ENCODE measurements around the gene HERC2. TPM values are rescaled to one million over a fixed set of nuclear protein-coding genes. Genes with fewer than 3 reads are reported as not detected.

The HERC2 gene
- total RNA-seq, 2 experiments from 2014 or later, result 36.0 to 36.5 TPM

DNA sequence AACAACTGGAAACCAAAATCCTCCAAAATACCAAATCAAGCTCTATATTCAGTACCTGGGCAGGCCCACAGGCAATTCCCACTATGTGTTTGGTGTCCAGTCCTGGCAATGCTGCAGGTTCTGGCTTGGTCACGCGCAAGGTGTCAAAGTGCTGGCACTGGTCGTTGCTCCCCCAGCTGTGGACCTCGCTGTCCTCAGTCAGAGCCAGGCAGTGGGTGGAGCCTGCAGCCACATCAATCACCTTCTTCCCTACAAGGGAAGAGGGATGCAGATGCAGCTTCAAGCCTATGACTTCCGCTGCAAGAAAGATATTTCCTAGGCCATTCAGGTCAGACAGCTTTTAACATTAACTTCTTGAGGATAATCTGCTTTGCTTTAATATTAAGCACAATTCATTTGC lies 61.3 kb downstream of the HERC2 start:
- H3K27me3 ChIP-seq (ENCODE audit: control insufficient read depth in 1 of 2, insufficient read depth in 2 of 2, low read length in 2 of 2), result no peaks in the 10 kb centered on the region
- DNase-seq, result no peak
- no peaks in the 10 kb centered on the region for H3K9me3 Mint-ChIP-seq
- TF ChIP-seq, protein P1, sequence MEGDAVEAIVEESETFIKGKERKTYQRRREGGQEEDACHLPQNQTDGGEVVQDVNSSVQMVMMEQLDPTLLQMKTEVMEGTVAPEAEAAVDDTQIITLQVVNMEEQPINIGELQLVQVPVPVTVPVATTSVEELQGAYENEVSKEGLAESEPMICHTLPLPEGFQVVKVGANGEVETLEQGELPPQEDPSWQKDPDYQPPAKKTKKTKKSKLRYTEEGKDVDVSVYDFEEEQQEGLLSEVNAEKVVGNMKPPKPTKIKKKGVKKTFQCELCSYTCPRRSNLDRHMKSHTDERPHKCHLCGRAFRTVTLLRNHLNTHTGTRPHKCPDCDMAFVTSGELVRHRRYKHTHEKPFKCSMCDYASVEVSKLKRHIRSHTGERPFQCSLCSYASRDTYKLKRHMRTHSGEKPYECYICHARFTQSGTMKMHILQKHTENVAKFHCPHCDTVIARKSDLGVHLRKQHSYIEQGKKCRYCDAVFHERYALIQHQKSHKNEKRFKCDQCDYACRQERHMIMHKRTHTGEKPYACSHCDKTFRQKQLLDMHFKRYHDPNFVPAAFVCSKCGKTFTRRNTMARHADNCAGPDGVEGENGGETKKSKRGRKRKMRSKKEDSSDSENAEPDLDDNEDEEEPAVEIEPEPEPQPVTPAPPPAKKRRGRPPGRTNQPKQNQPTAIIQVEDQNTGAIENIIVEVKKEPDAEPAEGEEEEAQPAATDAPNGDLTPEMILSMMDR (IDR thresholded peaks at IDR 0.05), result no peak
- H3K36me3 ChIP-seq (ENCODE audit: insufficient read depth, low read length), result peaks cover 36% of the 10 kb centered on the region
- H3K4me3 Mint-ChIP-seq, result no peak overlapping the region
- H3K9me3 ChIP-seq (ENCODE audit: control insufficient read depth in 1 of 2, insufficient read depth in 1 of 2, low read length in 2 of 2), result no peaks in the 10 kb centered on the region
- H3K27ac ChIP-seq (ENCODE audit: low read depth in 1 of 2, low read length in 2 of 2), result no peak overlapping the region
- H3K27me3 Mint-ChIP-seq, result no peaks in the 10 kb centered on the region
- CTCF ChIA-PET, result no interaction called here
- peaks cover 87% of the 10 kb centered on the region for H3K36me3 Mint-ChIP-seq (ENCODE audit: low read depth)
- peaks cover 27% of the 10 kb centered on the region for H3K4me1 Mint-ChIP-seq (ENCODE audit: low read depth)
- no peak for ATAC-seq (ENCODE audit: poor library complexity)
- intact Hi-C loops (cut with DNase I, micrococcal nuclease), result no loop called here
- no peak overlapping the region for H3K27ac Mint-ChIP-seq
- no peaks in the 10 kb centered on the region for H3K4me1 ChIP-seq (ENCODE audit: insufficient read depth, low read length)
- no peak overlapping the region for H3K4me3 ChIP-seq (ENCODE audit: low read length)
- POLR2A ChIA-PET, result no interaction called here

GRCh38 chr15:28260317-28260716 lies 61.7 kb downstream of the HERC2 start:
- no peak overlapping the region for H3K4me3 ChIP-seq (ENCODE audit: low read length)
- DNase-seq, result no peak
- H3K4me3 Mint-ChIP-seq, result no peak overlapping the region
- H3K9me3 ChIP-seq (ENCODE audit: control insufficient read depth in 1 of 2, insufficient read depth in 1 of 2, low read length in 2 of 2), result no peaks in the 10 kb centered on the region
- peaks cover 36% of the 10 kb centered on the region for H3K36me3 ChIP-seq (ENCODE audit: insufficient read depth, low read length)
- intact Hi-C loops (cut with DNase I, micrococcal nuclease), result no loop called here
- no peak for ATAC-seq (ENCODE audit: poor library complexity)
- no peak overlapping the region for H3K27ac Mint-ChIP-seq
- TF ChIP-seq, protein P1 (IDR thresholded peaks at IDR 0.05), result no peak
- ChIA-PET POLR2A (no interaction called here), CTCF (no interaction called here)
- H3K27me3 Mint-ChIP-seq, result no peaks in the 10 kb centered on the region
- no peaks in the 10 kb centered on the region for H3K9me3 Mint-ChIP-seq
- H3K36me3 Mint-ChIP-seq (ENCODE audit: low read depth), result peaks cover 87% of the 10 kb centered on the region
- H3K4me1 Mint-ChIP-seq (ENCODE audit: low read depth), result peaks cover 27% of the 10 kb centered on the region
- no peaks in the 10 kb centered on the region for H3K4me1 ChIP-seq (ENCODE audit: insufficient read depth, low read length)
- H3K27ac ChIP-seq (ENCODE audit: low read depth in 1 of 2, low read length in 2 of 2), result no peak overlapping the region
- no peaks in the 10 kb centered on the region for H3K27me3 ChIP-seq (ENCODE audit: control insufficient read depth in 1 of 2, insufficient read depth in 2 of 2, low read length in 2 of 2)

GRCh38 chr15:28255965-28256364 lies 66.0 kb downstream of the HERC2 start:
- peaks cover 9% of the 10 kb centered on the region for H3K4me1 Mint-ChIP-seq (ENCODE audit: low read depth)
- H3K9me3 Mint-ChIP-seq, result no peaks in the 10 kb centered on the region
- Histone ChIP-seq H3K9me3 (ENCODE audit: control insufficient read depth in 1 of 2, insufficient read depth in 1 of 2, low read length in 2 of 2) (no peaks in the 10 kb centered on the region), H3K4me1 (ENCODE audit: insufficient read depth, low read length) (no peaks in the 10 kb centered on the region), H3K27me3 (ENCODE audit: control insufficient read depth in 1 of 2, insufficient read depth in 2 of 2, low read length in 2 of 2) (no peaks in the 10 kb centered on the region), H3K27ac (ENCODE audit: low read depth in 1 of 2, low read length in 2 of 2) (no peak overlapping the region), H3K4me3 (ENCODE audit: low read length) (no peak overlapping the region), H3K36me3 (ENCODE audit: insufficient read depth, low read length) (peaks cover 32% of the 10 kb centered on the region)
- DNase-seq (no peak), ATAC-seq (ENCODE audit: poor library complexity) (no peak)
- H3K4me3 Mint-ChIP-seq, result no peak overlapping the region
- TF ChIP-seq, protein P1 (IDR thresholded peaks at IDR 0.05), result no peak
- POLR2A ChIA-PET, result no interaction called here
- no peaks in the 10 kb centered on the region for H3K27me3 Mint-ChIP-seq
- CTCF ChIA-PET, result no interaction called here
- no peak overlapping the region for H3K27ac Mint-ChIP-seq
- peaks cover 88% of the 10 kb centered on the region for H3K36me3 Mint-ChIP-seq (ENCODE audit: low read depth)
- intact Hi-C loops (cut with DNase I, micrococcal nuclease), result no loop called here

All from CD4-positive, alpha-beta T cell (primary cell).